Breast epithelium (tissue), 3 donors: Measurements from ENCODE around the gene ZNF655.
"Not testable (repeated sequence)": the region's sequence is repeated elsewhere in the genome, so short reads cannot be mapped to it uniquely, and the experiment has no call there.

Experiments
- POLR2A ChIP-seq: fragments of 450-650 bp; IDR thresholded peaks from one replicate; pipeline ENCODE4 v1.6.1; 2016; ENCODE audit warnings: antibody characterized with exemption, mild to moderate bottlenecking, moderate library complexity
- TF ChIP-seq, protein P1 (sequence below), 3 donors: fragments of 450-650 bp; IDR thresholded peaks; one replicate each; pipeline ENCODE4 v1.5.1; 2016 to 2017; ENCODE audit warnings: antibody characterized with exemption in 3 of 3, mild to moderate bottlenecking in 3 of 3, moderate library complexity in 3 of 3

DNA sequence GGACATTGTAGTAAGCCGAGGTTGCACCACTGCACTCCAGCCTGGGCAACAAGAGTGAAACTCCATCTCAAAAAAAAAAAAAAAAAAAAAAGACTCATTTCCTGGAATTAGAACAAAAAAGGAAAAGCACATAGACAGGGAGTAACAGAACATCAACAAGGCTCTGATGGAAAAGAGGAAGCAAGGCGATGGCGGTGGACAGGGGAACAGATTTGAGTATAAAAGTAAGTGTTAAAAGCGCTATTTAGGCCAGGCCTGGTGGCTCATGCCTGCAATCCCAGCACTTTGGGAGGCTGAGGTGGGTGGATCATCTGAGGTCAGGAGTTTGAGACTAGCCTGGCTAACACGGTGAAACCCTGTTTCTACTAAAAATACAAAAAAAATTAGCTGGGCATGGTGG, 13.1 kb upstream of the ZNF655 start:
- TF ChIP-seq, protein P1, sequence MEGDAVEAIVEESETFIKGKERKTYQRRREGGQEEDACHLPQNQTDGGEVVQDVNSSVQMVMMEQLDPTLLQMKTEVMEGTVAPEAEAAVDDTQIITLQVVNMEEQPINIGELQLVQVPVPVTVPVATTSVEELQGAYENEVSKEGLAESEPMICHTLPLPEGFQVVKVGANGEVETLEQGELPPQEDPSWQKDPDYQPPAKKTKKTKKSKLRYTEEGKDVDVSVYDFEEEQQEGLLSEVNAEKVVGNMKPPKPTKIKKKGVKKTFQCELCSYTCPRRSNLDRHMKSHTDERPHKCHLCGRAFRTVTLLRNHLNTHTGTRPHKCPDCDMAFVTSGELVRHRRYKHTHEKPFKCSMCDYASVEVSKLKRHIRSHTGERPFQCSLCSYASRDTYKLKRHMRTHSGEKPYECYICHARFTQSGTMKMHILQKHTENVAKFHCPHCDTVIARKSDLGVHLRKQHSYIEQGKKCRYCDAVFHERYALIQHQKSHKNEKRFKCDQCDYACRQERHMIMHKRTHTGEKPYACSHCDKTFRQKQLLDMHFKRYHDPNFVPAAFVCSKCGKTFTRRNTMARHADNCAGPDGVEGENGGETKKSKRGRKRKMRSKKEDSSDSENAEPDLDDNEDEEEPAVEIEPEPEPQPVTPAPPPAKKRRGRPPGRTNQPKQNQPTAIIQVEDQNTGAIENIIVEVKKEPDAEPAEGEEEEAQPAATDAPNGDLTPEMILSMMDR (IDR thresholded peaks at IDR 0.05) = not testable (repeated sequence)
- TF ChIP-seq POLR2A = not testable (repeated sequence)
